GM19238 (cell line): Measurements from ENCODE around the gene NOS1AP.

ENCODE experiments used
- DNase-seq: peaks from one replicate; pipeline ENCODE4 v3.0.0; 2011; ENCODE audit warnings: low spot score; ENCODE audit not compliant: insufficient read length

Gene NOS1AP

GRCh38 chr1:162136760-162137159, 67.3 kb downstream of the NOS1AP start:
- DNase-seq = no peak

GRCh38 chr1:162137179-162137960, 67.9 kb downstream of the NOS1AP start:
- no peak for DNase-seq

- no peak for DNase-seq
Observed at GRCh38 chr1:162138112-162138511, 68.6 kb downstream of the NOS1AP start.

- DNase-seq = no peak
Observed at GRCh38 chr1:162138599-162139181, 69.2 kb downstream of the NOS1AP start.

- DNase-seq = no peak
Observed at GRCh38 chr1:162139211-162139610, 69.7 kb downstream of the NOS1AP start.

GRCh38 chr1:162141281-162142054, 72.0 kb downstream of the NOS1AP start:
- DNase-seq = no peak

- no peak for DNase-seq
Observed at GRCh38 chr1:162142968-162143367, 73.5 kb downstream of the NOS1AP start.

GRCh38 chr1:162144268-162144667, 74.8 kb downstream of the NOS1AP start:
- DNase-seq = no peak

GRCh38 chr1:162144853-162145252, 75.4 kb downstream of the NOS1AP start:
- DNase-seq = no peak

GRCh38 chr1:162145280-162145965, 75.9 kb downstream of the NOS1AP start:
- DNase-seq = no peak

- no peak for DNase-seq
Observed at GRCh38 chr1:162145966-162146696, 76.6 kb downstream of the NOS1AP start.

- no peak for DNase-seq
Observed at GRCh38 chr1:162147760-162148159, 78.3 kb downstream of the NOS1AP start.

GRCh38 chr1:162150112-162150511, 80.6 kb downstream of the NOS1AP start:
- DNase-seq = no peak

- peak; percentile 4 for DNase-seq
Observed at GRCh38 chr1:162151900-162152829, 82.7 kb downstream of the NOS1AP start.

GRCh38 chr1:162153374-162153773, 83.9 kb downstream of the NOS1AP start:
- DNase-seq = no peak

GRCh38 chr1:162157469-162157868, 88.0 kb downstream of the NOS1AP start:
- no peak for DNase-seq

- DNase-seq = no peak
Observed at GRCh38 chr1:162158624-162159271, 89.3 kb downstream of the NOS1AP start.

- no peak for DNase-seq
Observed at GRCh38 chr1:162159515-162159914, 90.0 kb downstream of the NOS1AP start.

- no peak for DNase-seq
Observed at GRCh38 chr1:162161916-162162550, 92.5 kb downstream of the NOS1AP start.
